GM23338 (cell line): ENCODE measurements around the gene GRIK4. TPM values are rescaled to one million over a fixed set of nuclear protein-coding genes. Genes with fewer than 3 reads are reported as not detected.

ENCODE experiments used
- ATAC-seq: fragments of 200-7000 bp; cut with Tn5 transposase; 3 replicates; pipeline ENCODE4 v1.9.1; 2020
- DNase-seq: peaks from one replicate; pipeline ENCODE4 v3.0.0-alpha.2; 2015; ENCODE audit warnings: low spot score
- H2AFZ ChIP-seq: fragments of 200-600 bp; sonication (generic); 2 replicates; pipeline ENCODE4 v1.8.0; 2016; ENCODE audit warnings: antibody characterized with exemption, mild to moderate bottlenecking, moderate library complexity
- H3F3A ChIP-seq: fragments of 200-600 bp; sonication (generic); replicated peaks from 2 replicates; pipeline ENCODE4 v1.8.0; 2017; ENCODE audit warnings: antibody characterized with exemption, mixed run types, low read depth
- H3K27ac ChIP-seq: fragments of 200-600 bp; sonication (generic); 2 replicates; pipeline ENCODE4 v1.6.1; 2016; ENCODE audit warnings: low read depth
- H3K27me3 ChIP-seq: fragments of 200-600 bp; sonication (generic); 2 replicates; pipeline ENCODE4 v1.8.0; 2016; ENCODE audit warnings: mild to moderate bottlenecking, mixed run types, moderate library complexity; ENCODE audit not compliant: insufficient read depth
- H3K36me3 ChIP-seq: fragments of 200-600 bp; sonication (generic); 2 replicates; pipeline ENCODE4 v1.8.0; 2016; ENCODE audit warnings: mild to moderate bottlenecking; ENCODE audit not compliant: insufficient read depth
- H3K4me1 ChIP-seq: fragments of 200-600 bp; sonication (generic); 2 replicates; pipeline ENCODE4 v1.8.0; 2016; ENCODE audit warnings: mild to moderate bottlenecking, moderate library complexity; ENCODE audit not compliant: insufficient read depth
- H3K4me2 ChIP-seq: fragments of 200-600 bp; sonication (generic); 2 replicates; pipeline ENCODE4 v1.7.1; 2017; ENCODE audit warnings: mixed run types
- H3K4me3 ChIP-seq: fragments of 200-600 bp; sonication (generic); 2 replicates; pipeline ENCODE4 v1.6.1; 2016; ENCODE audit warnings: mixed run types
- H3K79me2 ChIP-seq: fragments of 200-600 bp; sonication (generic); replicated peaks from 2 replicates; pipeline ENCODE4 v1.8.0; 2017; ENCODE audit warnings: mild to moderate bottlenecking; ENCODE audit not compliant: insufficient read depth
- H3K9me2 ChIP-seq: fragments of 200-600 bp; sonication (generic); 2 replicates; pipeline ENCODE4 v1.8.0; 2017; ENCODE audit not compliant: insufficient read depth
- H4K20me1 ChIP-seq: fragments of 200-600 bp; sonication (generic); replicated peaks from 2 replicates; pipeline ENCODE4 v1.8.0; 2017; ENCODE audit warnings: mild to moderate bottlenecking; ENCODE audit not compliant: insufficient read depth
- H3K27ac Mint-ChIP-seq: 2 replicates; pipeline ENCODE4 v1.8.0; 2020; ENCODE audit warnings: inconsistent platforms, mild to moderate bottlenecking, moderate library complexity, mixed read lengths
- H3K27me3 Mint-ChIP-seq: 3 replicates; pipeline ENCODE4 v1.8.0; 2022; ENCODE audit warnings: low read depth, mild to moderate bottlenecking, moderate library complexity, mixed read lengths, inconsistent platforms; ENCODE audit not compliant: insufficient read depth, poor library complexity
- H3K36me3 Mint-ChIP-seq: 3 replicates; pipeline ENCODE4 v1.8.0; 2021; ENCODE audit warnings: low read depth, mild to moderate bottlenecking, inconsistent platforms, moderate library complexity, mixed read lengths
- H3K4me1 Mint-ChIP-seq: 3 replicates; pipeline ENCODE4 v1.8.0; 2020; ENCODE audit warnings: mild to moderate bottlenecking, inconsistent platforms, mixed read lengths
- H3K4me3 Mint-ChIP-seq: 3 replicates; pipeline ENCODE4 v1.8.0; 2021; ENCODE audit warnings: moderate library complexity, mild to moderate bottlenecking, inconsistent platforms, mixed read lengths
- H3K9me3 Mint-ChIP-seq: 3 replicates; pipeline ENCODE4 v1.8.0; 2020; ENCODE audit warnings: moderate library complexity, mild to moderate bottlenecking, inconsistent platforms, mixed read lengths
- CTCF ChIP-seq, 2 experiments: fragments of 200-600 bp in 1 of 2; sonication (generic) in 1 of 2; conservative IDR thresholded peaks; 2 replicates each; pipeline versions ENCODE4 v1.5.1 to v1.6.1; 2016 to 2017; ENCODE audit warnings: antibody characterized with exemption in 2 of 2, low read depth in 2 of 2, mild to moderate bottlenecking in 2 of 2, moderate library complexity in 1 of 2
- EZH2 ChIP-seq: fragments of 200-600 bp; sonication (generic); IDR thresholded peaks from one replicate; pipeline ENCODE4 v1.8.0; 2017; ENCODE audit warnings: antibody characterized with exemption, mild to moderate bottlenecking, low read depth; ENCODE audit not compliant: unreplicated experiment
- EZH2phosphoT487 ChIP-seq: fragments of 200-600 bp; sonication (generic); IDR thresholded peaks from one replicate; pipeline ENCODE4 v1.8.1; 2018; ENCODE audit warnings: antibody characterized with exemption; ENCODE audit not compliant: unreplicated experiment
- JUNB ChIP-seq: IDR thresholded peaks from one replicate; pipeline ENCODE4 v1.6.1; 2016; ENCODE audit warnings: antibody characterized with exemption; ENCODE audit not compliant: unreplicated experiment
- NANOG ChIP-seq: IDR thresholded peaks from 2 replicates; pipeline ENCODE4 v1.6.1; 2016; ENCODE audit warnings: antibody characterized with exemption, borderline replicate concordance
- POLR2AphosphoS5 ChIP-seq: IDR thresholded peaks from 2 replicates; pipeline ENCODE4 v1.6.1; 2016; ENCODE audit warnings: antibody characterized with exemption, low read depth
- REST ChIP-seq: IDR thresholded peaks from one replicate; pipeline ENCODE4 v1.6.1; 2018; ENCODE audit warnings: antibody characterized with exemption; ENCODE audit not compliant: unreplicated experiment
- ZNF114 ChIP-seq: fragments of 250-450 bp; sonication (Bioruptor Pico); IDR thresholded peaks from 2 replicates; pipeline ENCODE4 v1.5.0; 2020; ENCODE audit warnings: mild to moderate bottlenecking, moderate library complexity
- ZNF331 ChIP-seq: fragments of 250-450 bp; sonication (Bioruptor Pico); IDR thresholded peaks from 2 replicates; pipeline ENCODE4 v1.5.0; 2020; ENCODE audit warnings: low read depth, mild to moderate bottlenecking, moderate library complexity
- polyA plus RNA-seq: library from polyadenylated mRNA; unstranded; fragments of >200 nt; fragmentation: Nextera tagmentation; extraction: Ambion mirVana; gene quantifications from 2 replicates; pipeline ENCODE4 v1.2.1, GENCODE V29; 2016
- total RNA-seq: library from RNA; depleted of rRNA; stranded (reverse); fragments of >200 nt; shearing (Covaris generic); gene quantifications from 2 replicates; pipeline ENCODE4 v1.2.3, GENCODE V29; 2014
- TF ChIP-seq, protein P1 (sequence below): IDR thresholded peaks from 2 replicates; pipeline ENCODE4 v1.6.1; 2016; ENCODE audit warnings: antibody characterized with exemption

Gene GRIK4
- total and polyA plus RNA-seq, 2 experiments from 2014 or later = 0.63 to 2.2 TPM

DNA sequence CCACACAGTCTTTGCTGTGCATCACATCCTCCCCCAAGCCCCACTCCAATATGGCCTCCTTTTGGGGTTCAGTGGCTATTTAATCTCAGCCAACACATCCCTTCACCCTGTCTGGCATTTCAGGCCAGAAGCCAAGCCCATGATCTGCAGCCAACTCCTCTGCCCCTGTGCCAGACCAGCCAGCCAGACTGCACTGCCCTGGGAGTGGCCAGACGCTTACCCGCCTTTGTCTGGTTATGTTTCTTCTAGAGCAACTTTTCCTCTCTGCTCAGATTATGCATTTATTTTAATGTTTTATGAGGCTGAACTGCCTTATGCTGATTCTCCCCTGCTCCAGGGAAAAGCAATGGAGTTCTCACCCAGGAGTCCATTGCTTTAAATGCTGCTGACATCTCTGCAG lies 305.6 kb downstream of the GRIK4 start (continued):
- TF ChIP-seq, protein P1, sequence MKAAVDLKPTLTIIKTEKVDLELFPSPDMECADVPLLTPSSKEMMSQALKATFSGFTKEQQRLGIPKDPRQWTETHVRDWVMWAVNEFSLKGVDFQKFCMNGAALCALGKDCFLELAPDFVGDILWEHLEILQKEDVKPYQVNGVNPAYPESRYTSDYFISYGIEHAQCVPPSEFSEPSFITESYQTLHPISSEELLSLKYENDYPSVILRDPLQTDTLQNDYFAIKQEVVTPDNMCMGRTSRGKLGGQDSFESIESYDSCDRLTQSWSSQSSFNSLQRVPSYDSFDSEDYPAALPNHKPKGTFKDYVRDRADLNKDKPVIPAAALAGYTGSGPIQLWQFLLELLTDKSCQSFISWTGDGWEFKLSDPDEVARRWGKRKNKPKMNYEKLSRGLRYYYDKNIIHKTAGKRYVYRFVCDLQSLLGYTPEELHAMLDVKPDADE = no peak
- no peak for TF ChIP-seq NANOG
- no peak for TF ChIP-seq JUNB
- TF ChIP-seq ZNF331 (CRISPR knock-in tag) = no peak

DNA sequence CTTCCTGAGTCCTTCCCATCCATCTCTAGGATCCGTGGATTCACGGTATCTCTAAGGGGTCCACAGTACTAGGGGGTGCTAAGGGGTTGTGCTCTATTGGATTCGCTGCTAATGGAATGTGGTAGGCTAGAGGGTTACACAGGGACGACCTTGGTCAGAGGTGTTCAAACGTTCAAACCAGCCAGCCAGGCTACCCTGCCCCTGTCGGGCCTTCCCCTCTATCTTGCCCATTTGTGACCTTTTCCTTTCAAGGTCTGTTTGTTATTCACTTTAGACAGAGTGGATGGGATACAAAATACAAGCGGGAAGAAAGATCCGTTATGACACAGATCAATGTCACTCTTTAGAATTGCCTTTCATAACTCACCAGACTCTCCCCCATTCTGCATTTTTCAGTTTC lies 306.5 kb downstream of the GRIK4 start:
- DNase-seq (no peak), ATAC-seq (no peak)
- Histone ChIP-seq H3K27ac (no peak overlapping the region), H3K27me3 (no peaks in the 10 kb centered on the region), H3F3A (no peaks in the 10 kb centered on the region), H3K79me2 (no peaks in the 10 kb centered on the region), H3K4me2 (no peak overlapping the region), H3K4me3 (no peak overlapping the region), H4K20me1 (no peaks in the 10 kb centered on the region), H3K36me3 (no peaks in the 10 kb centered on the region), H3K4me1 (no peaks in the 10 kb centered on the region), H2AFZ (no peak overlapping the region), H3K9me2 (no peaks in the 10 kb centered on the region)
- Mint-ChIP-seq H3K27me3 (peaks cover 5% of the 10 kb centered on the region), H3K9me3 (no peaks in the 10 kb centered on the region), H3K36me3 (no peaks in the 10 kb centered on the region), H3K4me3 (no peak overlapping the region), H3K27ac (no peak overlapping the region), H3K4me1 (no peaks in the 10 kb centered on the region; the same call in 2 of the 3 replicates)
- TF ChIP-seq ZNF331 (CRISPR knock-in tag) = no peak

GRCh38 chr11:120819003-120819402 lies 307.5 kb downstream of the GRIK4 start:
- Histone ChIP-seq H3K4me3 (no peak overlapping the region), H3F3A (no peaks in the 10 kb centered on the region), H3K4me1 (no peaks in the 10 kb centered on the region), H3K4me2 (no peak overlapping the region), H3K36me3 (no peaks in the 10 kb centered on the region), H3K27ac (no peak overlapping the region), H3K79me2 (no peaks in the 10 kb centered on the region), H3K27me3 (no peaks in the 10 kb centered on the region), H4K20me1 (no peaks in the 10 kb centered on the region), H3K9me2 (no peaks in the 10 kb centered on the region), H2AFZ (no peak overlapping the region)
- Mint-ChIP-seq H3K4me3 (no peak overlapping the region), H3K36me3 (no peaks in the 10 kb centered on the region), H3K27me3 (peaks cover 5% of the 10 kb centered on the region), H3K4me1 (no peaks in the 10 kb centered on the region; the same call in 2 of the 3 replicates), H3K27ac (no peak overlapping the region), H3K9me3 (no peaks in the 10 kb centered on the region)
- DNase-seq (no peak), ATAC-seq (no peak)
- no peak for TF ChIP-seq NANOG

GRCh38 chr11:120819437-120820365 lies 308.2 kb downstream of the GRIK4 start:
- no peaks in the 10 kb centered on the region for H3K36me3 Mint-ChIP-seq
- peaks cover 5% of the 10 kb centered on the region for H3K27me3 Mint-ChIP-seq
- no peaks in the 10 kb centered on the region; the same call in 2 of the 3 replicates for H3K4me1 Mint-ChIP-seq
- Histone ChIP-seq H3K4me2 (no peak overlapping the region), H3K27me3 (no peaks in the 10 kb centered on the region), H3K36me3 (no peaks in the 10 kb centered on the region), H3K9me2 (no peaks in the 10 kb centered on the region), H4K20me1 (no peaks in the 10 kb centered on the region), H3F3A (no peaks in the 10 kb centered on the region), H3K4me1 (no peaks in the 10 kb centered on the region), H3K4me3 (no peak overlapping the region), H3K79me2 (no peaks in the 10 kb centered on the region), H2AFZ (no peak overlapping the region), H3K27ac (no peak overlapping the region)
- DNase-seq (no peak), ATAC-seq (no peak)
- no peaks in the 10 kb centered on the region for H3K9me3 Mint-ChIP-seq
- no peak overlapping the region for H3K4me3 Mint-ChIP-seq
- H3K27ac Mint-ChIP-seq = no peak overlapping the region
- TF ChIP-seq EZH2 (no peak), EZH2phosphoT487 (no peak), REST (no peak), ZNF331 (CRISPR knock-in tag) (no peak), JUNB (no peak), ZNF114 (no peak), POLR2AphosphoS5 (no peak), CTCF (conservative IDR thresholded peaks at IDR 0.05; ENCODE audit: low read depth in 2 of 2) (no peak)
